GM19455 (cell line): Measurements from ENCODE around the gene BIRC7.
"Not testable (repeated sequence)": the region's sequence is repeated elsewhere in the genome, so short reads cannot be mapped to it uniquely, and the experiment has no call there.

Experiments used
- ATAC-seq: cut with Tn5 transposase; IDR thresholded peaks from one replicate; pipeline ENCODE4 v1.9.1; 2021; ENCODE audit not compliant: unreplicated experiment

BIRC7 gene

DNA sequence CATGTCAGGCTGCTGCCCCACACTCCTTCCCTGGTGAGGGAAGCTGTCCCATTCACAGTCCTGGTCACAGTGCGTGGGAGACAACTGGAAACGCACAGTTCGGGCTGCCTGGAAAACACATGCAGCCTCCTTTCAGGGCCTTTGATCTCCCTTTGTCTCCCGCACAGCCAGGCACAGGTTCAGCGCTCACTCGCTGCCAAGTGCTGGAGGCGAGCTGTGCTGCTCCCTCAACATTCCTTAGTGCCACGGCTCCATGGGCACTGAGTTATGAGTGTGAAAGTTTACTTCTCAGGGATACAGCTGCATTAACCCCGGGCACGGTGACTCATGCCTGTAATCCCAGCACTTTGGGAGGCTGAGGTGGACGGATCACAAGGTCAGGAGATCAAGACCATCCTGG lies 28.8 kb upstream of the BIRC7 start:
- no peak for ATAC-seq

DNA sequence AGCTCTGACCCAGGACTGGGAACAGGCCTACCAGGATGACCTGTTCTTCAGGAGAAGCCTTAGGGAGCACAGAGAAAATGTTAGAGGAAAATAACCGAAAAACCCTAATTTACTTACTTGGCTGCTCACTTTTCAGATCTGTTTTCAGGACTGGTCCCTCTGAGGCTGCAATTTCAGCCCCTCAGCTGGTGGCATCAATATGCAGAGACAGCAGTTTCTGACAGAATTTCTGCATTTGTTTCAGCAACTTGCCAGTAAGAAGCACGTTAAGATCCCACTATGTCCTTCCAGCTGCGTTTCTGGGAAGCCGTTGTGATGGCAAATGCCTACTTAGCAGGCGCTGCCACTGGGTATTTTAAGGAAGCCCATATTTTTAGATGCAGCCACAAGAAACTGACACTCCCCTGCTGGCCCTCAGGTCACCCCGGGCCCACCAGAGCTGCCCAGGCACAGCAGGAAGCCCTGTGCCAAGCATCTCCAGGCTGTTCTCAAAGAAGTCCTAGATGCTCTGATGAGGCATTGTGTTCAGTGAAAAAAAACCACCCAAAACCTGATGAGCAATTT lies 27.3 kb upstream of the BIRC7 start:
- no peak for ATAC-seq

DNA sequence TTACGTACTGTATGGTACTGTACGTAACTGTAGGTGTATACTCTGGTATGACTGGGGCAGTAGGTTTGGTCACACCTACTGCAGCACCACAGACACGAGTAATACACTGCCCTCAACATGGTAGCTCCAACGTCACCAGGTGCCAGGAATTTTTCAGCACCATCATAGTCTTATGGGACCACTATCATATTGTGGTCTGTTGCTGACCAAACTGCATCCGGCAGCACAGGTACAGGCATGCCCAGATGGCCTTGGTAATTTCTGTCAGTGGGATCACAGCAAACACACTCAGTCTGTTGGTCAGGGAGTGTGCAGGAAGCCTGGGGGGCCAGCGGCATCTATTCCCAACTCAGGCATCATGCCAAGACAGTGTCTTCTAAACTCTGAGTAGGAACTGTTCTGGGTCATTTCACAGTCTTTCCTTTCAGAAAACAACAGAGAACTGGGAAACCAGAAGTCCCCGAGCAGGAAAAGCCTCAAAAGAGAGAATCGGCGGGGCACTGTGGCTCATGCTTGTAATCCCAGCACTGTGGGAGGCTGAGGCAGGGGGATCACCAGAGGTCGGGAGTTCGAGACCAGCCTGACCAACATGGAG lies 25.6 kb upstream of the BIRC7 start:
- no peak for ATAC-seq

DNA sequence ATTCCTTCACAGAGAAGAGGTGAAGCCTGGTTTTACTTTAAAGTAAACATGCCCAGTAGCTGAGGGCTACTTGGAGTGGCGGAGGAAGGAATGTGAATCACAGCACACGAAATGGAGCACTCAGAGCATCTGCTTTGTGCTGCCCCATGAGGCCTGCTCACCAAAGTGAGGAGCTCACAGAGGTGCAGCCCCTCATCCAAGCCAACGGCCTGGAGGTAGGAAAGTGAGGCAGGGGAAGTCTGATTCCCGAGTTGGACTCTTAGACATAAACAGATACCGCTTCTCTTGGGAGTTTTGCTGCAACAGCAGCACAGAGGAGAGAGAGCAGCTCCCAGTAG lies 23.3 kb upstream of the BIRC7 start:
- no peak for ATAC-seq

DNA sequence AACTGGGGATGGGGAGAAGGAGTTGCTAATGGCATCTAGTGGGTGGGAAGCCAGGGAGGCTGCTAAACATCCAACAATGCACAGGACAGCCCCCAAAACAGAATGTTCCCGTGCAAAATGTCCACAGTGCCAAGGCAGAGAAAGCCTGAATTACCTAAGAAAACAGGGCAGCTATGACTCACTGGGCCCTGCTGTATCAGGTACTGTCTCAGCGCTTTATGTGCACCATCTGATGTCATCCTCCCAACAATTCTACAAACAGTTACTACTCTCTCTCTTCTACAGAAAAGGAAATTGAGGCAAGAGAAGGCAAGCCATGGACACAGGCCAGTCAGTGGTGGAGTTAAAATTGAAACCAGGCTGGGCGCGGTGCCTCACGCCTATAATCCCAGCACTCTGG lies 22.9 kb upstream of the BIRC7 start:
- no peak for ATAC-seq

DNA sequence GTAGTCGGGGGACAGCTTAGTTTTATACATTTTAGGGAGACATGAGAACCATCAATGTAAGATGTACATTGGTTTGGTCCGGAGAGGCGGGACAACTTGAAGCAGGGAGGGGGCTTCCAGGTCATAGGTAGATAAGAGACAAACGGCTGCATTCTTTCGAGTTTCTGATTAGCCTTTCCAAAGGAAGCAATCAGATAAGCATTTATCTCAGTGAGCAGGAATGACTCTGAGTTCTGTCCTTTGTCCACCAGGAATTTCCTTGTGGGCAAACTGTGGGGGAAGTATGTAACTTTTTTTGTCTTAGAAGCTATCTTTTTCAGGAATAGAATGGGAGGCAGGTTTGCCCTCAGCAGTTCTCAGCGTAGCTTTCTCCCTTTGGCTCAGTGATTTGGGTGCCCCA lies 21.2 kb upstream of the BIRC7 start:
- no peak for ATAC-seq

DNA sequence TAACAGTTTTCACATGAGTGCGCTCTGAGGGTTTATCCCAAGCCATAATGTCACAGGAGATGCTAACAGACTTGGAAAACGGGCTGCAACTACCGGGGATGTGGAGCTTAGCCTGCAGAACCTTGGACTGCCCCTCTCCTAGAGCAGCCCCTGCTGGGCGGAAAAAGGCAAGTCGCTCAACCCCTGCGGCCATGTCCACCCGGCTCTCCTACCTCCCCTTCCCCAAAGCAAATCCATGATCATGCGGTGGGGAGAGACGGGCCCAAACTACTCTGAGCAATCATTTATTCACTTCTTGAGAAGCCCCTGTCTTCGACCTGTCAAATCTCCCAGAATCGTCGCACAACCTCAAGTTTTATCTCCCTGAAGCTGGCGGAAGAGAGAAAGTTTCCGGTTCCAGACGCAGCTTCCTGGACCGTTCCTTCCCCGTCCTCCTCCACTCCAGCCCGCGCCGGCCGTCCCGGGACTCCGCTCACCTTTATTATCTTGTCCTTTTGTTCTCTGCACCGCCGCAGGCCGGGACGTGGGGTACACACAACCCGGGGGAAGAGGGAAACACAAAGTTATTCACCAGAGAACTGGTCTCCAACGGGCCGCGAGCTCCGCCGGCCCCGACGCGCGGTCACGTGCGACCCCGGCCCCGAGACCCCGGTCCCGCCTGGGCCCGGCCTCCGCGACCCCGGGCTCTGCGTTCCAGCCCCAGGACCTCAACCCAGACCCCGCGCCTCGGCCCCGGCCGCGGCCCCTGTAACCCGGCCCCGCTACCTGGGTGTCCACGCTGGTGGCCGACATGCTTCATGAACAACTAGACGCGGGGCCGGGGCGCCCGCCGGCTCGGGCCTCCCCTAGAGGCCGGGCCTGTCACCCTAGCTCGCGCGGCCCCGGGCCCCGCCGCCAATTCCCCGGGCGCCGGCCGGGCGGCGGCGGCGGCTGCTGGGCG lies 20.3 kb upstream of the BIRC7 start:
- ATAC-seq = peak; percentile 14

DNA sequence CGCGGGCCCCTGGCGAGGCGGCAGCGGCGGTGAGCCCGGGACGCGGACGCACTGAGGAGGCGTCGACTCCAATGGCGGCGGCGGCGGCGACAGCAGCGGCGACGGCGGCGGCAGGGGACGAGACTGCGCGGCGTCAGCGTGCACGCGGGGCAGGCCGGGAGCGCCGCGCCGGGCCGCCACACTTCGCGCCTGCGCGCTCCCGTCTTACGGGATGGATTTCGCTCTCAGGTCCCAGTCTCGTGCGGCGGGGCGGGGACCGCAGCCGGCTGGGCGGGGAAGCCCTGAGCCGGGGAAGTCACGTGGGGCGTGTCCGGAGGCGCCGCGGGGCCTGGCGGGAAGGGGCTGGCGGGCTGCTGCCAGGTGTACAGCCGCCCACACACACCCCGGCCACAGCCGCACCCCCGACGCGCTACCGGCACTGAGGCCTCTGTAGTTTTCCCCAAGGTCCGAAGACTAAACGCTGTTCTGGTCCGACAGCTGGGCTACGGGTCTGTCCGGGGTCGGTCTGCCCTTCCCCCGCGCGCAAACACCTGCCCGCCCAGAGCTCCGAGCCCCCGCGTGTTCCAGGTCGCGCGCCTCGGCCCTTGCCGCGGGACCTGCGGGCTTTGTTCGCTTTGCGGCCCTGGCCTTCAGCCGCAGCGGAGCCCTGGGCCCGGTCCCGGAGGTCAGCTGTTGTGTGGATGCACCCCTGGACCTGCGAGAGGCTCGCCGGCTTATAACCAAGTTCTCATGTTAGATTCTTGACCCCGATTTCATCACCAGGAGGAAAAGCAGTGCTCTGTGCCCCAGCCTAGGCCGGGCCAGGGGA lies 19.5 kb upstream of the BIRC7 start, which contains the start of gene YTHDF1:
TSS of gene YTHDF1 (minus strand) at position 91 of the 808 bp plus-strand sequence. CDS start 239 bp downstream, outside the sequence.
- peak; percentile 85 for ATAC-seq

DNA sequence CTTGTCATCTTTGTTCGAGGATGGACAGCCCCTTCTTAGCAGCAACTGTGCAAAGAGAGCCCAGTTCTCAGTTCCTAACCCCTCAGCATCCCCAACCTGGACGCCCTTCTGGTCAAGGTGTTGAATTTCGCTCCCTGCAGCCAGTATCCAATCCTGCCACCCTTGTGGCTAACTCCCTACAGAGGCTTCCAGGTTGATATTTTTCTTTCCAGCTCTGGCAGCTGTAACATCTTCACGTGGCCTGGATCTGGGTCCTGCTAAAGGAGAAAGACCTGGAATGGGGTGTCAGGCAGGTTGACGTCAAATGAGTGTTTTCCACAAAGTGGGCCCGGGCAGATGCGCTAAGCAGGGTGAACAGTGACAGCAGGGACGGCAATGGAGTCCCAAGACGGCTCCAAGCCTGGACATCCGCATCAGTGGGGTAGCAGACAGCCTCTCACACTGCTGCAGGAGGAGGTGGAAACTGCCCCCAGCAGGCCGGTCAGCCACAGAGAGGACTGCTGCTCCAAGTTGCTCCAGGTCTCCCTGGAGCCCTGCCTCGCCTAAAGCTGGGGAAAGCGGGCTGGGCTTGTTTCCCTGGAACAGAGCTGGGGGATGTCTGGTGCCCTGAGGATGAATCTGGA lies 18.7 kb upstream of the BIRC7 start:
- no peak for ATAC-seq

DNA sequence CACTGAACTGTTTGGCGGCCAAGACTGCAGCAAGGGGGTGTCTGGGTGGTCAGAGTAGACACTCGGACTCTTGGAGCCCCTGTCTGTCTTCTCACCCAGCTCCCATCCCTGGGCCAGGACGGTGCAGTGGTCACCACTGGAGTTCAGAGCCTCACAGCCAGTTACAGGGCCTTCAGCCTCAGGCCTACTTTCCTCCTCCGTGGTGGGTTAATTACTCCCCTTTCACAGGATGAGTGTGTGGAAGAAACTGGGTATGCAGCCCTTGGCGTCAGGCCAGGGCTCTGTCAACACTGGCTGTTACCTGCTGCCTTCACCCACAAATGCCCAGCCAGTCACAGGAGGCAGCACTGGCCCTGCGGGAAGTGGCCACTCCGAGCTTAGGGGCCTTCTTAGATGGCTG lies 18.0 kb upstream of the BIRC7 start:
- ATAC-seq = no peak

DNA sequence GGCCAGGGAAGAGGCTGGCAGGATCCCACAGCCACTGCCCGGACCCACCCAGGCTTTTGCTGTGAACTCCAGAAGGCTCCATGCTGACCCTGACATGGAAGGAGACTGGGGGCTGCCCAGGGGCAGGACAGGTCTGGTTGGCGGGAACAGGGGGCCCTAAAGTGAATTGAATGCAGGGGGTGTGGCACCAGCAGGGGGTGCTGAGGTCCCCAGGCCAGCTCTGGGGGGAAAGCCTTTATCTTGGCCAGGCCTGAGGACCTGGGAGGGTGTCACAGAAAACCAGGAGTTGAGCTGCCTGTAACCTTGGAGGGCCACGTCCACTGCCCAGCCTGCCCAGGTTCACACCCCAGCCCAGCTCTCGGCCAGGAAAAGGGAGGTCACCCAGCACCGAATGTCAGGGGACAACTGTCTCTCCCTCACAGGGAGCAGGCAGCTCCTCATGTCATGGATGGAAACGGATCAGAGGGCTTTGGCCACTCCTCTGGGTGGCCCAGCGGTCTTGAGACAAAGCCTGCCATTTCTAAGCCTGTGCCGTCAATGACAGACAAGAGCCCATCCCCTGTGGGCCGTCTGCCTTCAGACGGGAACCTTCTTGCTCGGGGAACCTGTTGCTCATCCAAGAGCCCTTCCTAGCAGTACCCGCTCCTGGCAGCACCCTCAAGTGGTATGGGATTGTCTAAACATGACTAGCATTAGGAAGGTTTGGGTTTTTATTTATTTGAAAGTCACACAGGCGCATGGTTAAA lies 16.8 kb upstream of the BIRC7 start:
- ATAC-seq = no peak

DNA sequence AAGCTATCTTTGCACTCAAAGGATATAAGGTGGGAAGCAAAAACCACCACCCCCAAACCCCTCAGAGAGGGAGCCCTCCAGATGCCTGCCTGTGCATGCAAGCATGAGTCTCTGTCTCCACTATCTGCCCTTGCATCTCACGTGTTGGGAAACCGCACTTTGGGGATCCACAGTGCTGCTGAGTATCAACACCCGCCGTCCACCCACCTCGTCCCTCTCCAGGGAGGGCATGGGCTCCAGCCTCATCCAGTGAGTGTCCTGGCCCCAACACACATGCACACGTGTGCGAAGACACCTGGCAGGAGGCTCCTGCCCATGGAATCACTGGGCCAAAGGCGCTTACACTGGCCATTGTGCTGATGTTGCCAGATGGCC lies 16.3 kb upstream of the BIRC7 start:
- no peak for ATAC-seq

DNA sequence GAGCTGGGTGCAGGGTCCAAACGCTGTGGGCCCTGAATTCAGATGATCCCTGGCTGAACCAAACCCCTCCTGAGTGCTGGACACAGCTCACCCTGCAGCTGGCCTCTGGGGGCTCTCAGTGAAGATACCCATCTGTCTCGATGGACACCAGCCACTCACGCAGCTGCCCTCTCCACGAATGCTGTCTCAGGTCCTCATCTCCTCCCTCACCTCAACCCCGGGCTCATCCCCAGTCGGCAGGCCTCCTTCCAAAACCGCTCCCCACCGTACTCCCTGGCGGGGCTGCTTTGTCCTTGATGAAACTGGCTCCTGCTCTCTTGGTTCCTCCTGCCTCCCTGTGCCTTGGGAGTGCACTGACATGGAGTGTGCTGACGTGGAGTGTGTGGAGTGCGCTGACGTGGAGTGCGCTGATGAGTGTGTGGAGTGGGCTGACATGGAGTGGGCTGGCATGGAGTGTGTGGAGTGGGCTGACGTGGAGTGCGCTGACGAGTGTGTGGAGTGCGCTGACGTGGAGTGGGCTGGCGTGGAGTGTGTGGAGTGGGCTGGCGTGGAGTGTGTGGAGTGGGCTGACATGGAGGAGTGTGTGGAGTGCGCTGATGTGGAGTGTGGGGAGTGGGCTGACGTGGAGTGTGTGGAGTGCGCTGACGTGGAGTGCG lies 15.7 kb upstream of the BIRC7 start:
- no peak for ATAC-seq

DNA sequence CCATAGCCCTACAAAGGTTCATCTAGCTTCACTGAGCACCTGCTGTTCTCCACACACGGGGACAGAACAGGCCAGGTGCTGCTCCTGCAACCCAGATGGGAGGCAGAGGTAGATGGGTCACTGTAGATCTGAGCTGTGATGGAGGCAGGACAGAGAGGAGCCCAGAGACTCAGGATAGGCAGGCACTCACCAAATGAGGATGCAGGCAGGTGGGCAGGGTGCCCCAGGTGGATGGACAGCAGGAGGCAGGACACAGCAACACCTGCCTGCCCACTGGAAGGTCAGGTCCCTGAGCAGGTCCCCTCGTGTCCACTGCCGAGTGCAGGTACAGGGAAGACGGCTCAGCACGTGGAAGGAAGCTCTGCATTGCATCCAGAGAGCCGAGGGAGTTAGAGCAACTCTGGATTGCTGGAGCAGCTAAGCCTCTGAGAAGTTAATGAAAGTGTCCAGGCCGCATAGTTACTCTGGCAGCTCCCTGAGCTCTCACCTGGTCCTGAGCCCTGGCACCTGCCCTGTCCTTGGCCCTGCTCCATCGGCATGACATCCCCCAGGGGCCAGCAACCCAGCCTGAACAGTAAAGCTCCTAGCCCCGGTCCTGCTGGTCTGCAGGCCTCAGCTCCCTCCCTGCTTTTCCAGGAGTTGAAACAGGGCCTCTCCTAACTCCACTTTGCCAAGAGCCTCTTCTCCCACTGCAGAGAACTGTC lies 14.9 kb upstream of the BIRC7 start:
- no peak for ATAC-seq

DNA sequence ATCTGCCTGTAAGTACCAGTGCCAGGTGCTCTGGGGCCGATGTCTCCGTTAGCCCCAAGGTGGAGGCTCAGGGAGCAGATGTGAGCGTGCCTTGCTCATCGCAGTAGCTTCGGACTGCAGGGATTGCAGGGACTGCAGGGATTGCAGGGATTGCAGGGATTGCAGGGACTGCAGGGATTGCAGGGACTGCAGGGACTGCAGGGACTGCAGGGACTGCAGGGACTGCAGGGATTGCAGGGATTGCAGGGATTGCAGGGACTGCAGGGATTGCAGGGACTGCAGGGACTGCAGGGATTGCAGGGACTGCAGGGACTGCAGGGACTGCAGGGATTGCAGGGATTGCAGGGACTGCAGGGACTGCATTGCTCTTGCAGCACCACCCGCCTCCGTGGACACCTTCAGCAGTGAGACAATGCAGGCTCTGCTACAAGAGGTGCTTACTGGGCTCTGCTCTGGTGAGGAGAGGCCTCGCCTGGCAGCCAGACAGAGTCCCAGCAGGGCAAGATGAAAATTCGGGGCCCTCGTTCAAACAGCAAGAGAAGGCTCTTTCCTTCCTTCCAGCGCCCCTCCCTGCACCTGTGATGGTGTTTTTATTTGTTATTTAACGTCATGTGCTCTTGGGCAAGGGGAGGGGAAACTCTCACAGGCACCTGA lies 14.2 kb upstream of the BIRC7 start:
- not testable (repeated sequence) for ATAC-seq

DNA sequence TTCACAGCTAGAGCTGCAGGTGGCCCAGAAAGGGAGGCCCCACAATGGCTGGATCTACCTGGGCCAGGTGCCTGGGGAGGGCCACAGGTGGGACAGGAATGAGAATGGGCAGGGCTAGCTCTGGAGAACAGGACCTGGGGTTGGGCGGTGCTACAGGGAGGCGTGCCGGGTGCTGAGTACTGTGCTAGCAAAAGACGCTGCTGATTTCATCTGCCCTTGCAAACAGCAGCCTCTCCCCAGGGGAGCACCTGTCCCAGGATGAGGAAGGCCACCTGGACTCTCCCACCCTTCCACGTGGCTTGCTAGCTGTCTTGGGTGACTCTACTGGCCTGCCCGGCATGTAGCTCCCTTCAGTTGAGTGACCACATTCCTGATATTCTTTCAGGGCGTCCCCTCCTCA lies 13.2 kb upstream of the BIRC7 start:
- ATAC-seq = no peak

DNA sequence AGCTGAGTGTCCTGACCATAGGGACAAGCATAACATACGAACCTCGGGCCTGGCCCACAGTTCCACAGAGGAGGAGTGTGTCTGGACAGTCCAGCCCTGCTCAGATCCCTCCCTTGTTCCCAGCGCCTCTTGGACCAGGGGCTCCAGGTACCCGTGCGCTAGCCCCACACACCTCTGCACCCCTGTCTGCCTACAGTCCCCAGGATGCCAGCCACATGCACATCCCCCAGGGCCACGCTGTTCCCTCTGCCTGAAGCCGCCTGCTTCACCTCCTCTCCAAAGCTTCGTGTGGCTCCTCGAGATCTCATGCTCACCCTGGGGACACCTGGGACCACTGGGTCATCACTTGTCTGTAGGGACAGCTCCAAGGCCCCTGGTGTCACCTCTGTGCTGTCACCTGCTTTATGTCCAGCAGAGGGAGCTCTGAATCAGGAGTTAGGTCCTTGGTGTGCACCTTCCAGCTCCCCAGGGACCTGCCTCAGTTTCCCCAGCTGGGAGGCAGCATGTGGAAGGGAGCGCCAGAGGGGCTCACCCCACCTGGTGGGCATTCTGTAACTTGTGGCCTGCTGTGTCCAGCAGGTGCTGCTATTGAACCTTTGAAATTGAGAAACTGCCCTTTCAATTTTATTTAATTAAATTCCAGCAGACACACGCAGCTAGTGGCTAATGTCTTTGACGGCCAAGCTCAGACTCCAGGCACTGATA lies 12.4 kb upstream of the BIRC7 start:
- no peak for ATAC-seq

DNA sequence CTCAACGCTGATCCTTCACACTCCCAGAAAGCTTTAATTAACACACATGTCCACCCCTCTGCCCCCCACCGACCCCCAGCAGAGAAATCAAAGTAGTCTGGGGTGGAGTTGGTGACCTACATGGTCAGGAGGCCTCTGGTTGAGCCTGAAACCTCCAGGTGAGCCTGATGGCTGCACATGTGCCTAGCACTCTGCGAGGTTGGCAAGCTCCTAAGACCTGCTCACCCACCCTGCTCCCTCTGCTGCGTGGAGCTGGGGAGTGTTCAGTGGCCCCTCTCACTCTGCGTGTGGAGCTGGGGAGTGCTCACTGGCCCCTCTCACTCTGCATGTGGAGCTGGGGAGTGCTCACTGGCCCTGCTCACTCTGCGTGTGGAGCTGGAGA lies 11.9 kb upstream of the BIRC7 start:
- no peak for ATAC-seq
